Measurements from ENCODE around the gene TMED10.
"Not testable (repeated sequence)": the region's sequence is repeated elsewhere in the genome, so short reads cannot be mapped to it uniquely, and the experiment has no call there.

Gene TMED10

DNA sequence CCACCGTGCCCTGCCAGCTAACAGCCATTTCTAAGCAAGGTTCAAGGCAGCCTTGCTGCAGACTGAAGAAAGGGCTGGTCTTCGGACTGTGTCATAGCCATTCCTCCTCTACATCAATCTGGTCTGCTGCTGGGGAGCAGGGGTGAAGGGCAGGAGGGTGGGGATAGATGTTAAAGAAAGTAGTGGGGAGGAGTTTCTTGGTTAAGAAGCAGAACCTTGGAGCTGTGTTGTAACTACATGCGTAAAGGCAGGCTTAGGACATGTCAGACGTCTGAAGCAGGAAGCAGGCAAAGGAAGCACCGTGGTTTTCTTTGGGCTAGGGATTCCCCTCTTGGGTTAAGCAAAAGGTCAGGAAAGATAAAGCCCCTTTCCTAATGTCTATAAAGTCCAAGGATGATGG, 31.5 kb downstream of the TMED10 start:
- TF ChIP-seq JUND (IDR thresholded peaks at IDR 0.05; ENCODE audit: low read depth), result no peak
- in situ Hi-C loops (cut with HindIII; ENCODE audit: low pct_unique_long_range_greater_than_20kb, low sequenced_read_pairs), result no loop called here
- DNase-seq (ENCODE audit: low read depth in 1 of 2, low spot score in 1 of 2), result no peak

DNA sequence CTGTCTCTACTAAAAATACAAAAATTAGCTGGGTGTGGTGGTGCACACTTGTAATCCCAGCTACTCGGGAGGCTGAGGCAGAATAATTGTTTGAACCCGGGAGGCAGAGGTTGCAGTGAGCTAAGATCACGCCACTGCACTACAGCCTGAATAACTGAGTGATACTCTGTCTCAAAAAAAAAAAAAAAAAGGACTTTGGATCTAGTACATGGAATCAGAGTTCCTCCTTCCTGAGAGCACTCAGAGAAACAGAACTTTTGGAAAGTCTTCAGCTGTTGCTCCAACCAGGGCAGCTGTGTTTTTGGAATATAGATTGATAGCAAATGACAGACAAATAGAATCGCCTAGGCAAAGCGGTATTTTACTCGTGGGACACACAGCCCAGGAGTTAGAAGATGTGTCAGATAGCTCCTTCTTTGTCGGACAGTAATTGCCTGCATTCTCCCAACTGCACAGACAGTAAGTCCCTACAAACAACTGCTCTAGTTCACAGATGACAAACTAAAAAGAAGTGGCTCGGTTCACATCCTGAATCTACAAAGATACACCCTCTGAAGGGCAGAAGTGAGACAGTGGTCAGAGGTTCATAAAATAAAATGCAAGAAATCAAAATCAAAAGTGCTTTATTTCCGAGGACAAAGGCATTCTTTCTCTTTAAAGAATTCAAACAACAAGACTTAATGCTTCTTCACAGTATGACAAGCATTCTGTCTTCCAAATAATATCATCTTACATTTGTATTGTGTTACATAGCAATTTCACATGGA, 32.5 kb downstream of the TMED10 start:
- no peak for TF ChIP-seq JUND (IDR thresholded peaks at IDR 0.05; ENCODE audit: low read depth)
- no peak for DNase-seq (ENCODE audit: low read depth in 1 of 2, low spot score in 1 of 2)
- in situ Hi-C loops (cut with HindIII; ENCODE audit: low pct_unique_long_range_greater_than_20kb, low sequenced_read_pairs), result no loop called here

DNA sequence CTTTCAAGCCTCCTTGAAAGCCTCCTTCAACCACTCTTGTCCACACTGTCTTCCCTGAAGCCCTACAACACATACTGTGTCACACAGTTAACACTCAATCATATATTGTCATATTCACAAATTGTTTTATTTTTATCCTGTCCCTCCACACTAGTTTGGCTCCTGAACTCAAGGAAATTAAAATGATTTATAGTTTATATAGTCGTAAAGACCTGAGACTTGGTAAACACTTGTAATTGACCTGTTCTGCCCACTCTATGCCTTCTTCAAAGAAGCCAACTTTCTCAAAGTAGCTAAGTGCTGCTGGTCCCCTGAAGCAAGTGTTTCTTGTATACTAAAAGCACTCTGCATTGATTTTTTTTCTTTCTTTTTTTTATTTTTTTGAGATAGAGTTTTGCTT, 33.9 kb downstream of the TMED10 start:
- no peak for TF ChIP-seq JUND (IDR thresholded peaks at IDR 0.05; ENCODE audit: low read depth)
- in situ Hi-C loops (cut with HindIII; ENCODE audit: low pct_unique_long_range_greater_than_20kb, low sequenced_read_pairs), result no loop called here
- DNase-seq (ENCODE audit: low read depth in 1 of 2, low spot score in 1 of 2), result no peak

DNA sequence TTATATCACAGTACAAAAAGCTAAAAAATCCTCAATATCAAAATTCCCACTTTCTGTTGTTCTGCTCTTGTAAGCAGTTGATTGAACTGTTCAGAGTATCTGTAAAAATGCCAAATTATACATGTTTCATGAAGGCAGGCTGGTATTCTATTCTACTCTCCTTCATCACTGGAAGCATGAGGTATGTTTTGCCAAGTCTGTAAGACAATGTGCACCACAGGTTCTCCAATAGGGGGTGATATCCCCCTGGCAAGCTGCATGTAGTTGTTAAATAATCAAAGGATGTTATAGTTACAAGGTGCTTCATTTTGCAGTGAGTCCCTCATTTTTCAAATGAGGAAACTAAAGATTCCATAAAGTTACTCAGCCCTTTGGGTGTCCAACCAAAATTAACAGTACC, 34.4 kb downstream of the TMED10 start:
- in situ Hi-C loops (cut with HindIII; ENCODE audit: low pct_unique_long_range_greater_than_20kb, low sequenced_read_pairs), result no loop called here
- DNase-seq (ENCODE audit: low read depth in 1 of 2, low spot score in 1 of 2), result peak in 1 of 2 experiments; percentile 66
- no peak for TF ChIP-seq JUND (IDR thresholded peaks at IDR 0.05; ENCODE audit: low read depth)

DNA sequence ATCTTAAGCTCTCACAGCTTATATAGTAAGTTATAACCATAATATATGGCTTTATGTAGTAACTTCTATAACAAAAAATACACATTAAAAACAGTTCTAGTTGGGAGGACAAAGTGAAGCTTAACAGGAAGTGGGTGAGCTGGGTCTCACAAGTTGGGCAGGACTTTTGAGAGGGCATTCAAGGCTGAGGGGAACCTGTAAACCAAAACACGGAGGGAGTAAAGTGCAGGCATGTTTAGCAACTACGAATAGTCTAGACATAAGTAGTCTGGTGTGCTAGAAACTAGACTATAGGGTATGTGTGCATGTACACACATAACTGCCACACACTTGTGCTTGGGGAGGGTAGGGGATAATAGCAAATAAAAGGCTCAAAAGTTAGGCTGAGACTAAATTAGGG, 35.4 kb downstream of the TMED10 start:
- DNase-seq (ENCODE audit: low read depth in 1 of 2, low spot score in 1 of 2), result no peak
- in situ Hi-C loops (cut with HindIII; ENCODE audit: low pct_unique_long_range_greater_than_20kb, low sequenced_read_pairs), result no loop called here
- no peak for TF ChIP-seq JUND (IDR thresholded peaks at IDR 0.05; ENCODE audit: low read depth)

DNA sequence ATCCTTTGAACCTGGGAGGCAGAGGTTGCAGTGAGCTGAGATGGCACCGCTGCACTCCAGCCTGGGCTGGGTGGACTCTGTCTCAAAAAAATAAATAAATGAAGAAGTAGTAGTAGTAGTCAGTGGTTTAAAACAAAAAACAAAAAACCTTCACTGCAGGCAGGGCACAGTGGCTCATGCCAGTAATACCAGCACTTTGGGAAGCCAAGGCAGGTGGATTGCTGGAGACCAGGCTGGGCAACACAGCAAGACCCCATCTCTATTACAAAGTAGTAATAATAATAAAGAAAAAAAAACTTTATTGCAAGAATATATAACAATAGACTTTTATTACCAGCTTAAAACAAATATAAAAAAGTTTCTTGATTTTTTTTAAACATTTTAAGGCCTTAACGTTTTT, 35.8 kb downstream of the TMED10 start:
- no peak for TF ChIP-seq JUND (IDR thresholded peaks at IDR 0.05; ENCODE audit: low read depth)
- DNase-seq (ENCODE audit: low read depth in 1 of 2, low spot score in 1 of 2), result no peak
- in situ Hi-C loops (cut with HindIII; ENCODE audit: low pct_unique_long_range_greater_than_20kb, low sequenced_read_pairs), result no loop called here

DNA sequence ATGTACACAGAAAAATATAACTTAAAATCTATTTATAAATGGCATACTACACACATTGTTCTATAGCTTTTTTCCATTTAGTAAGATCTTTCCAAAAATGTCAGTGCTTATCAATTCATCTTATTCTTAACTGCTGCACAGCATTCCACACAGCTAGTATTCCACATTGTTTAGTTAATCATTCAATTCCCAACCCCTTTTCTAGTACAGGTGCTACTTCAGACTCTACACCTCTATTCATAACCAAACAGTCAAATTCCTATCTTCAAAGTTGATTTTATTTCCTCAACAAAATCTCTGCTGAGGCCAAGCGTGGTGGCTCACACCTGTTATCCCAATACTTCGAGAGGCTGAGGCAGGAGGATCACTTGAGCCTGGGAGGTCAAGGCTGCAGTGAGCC, 37.2 kb downstream of the TMED10 start:
- in situ Hi-C loops (cut with HindIII; ENCODE audit: low pct_unique_long_range_greater_than_20kb, low sequenced_read_pairs), result no loop called here
- no peak for DNase-seq (ENCODE audit: low read depth in 1 of 2, low spot score in 1 of 2)
- no peak for TF ChIP-seq JUND (IDR thresholded peaks at IDR 0.05; ENCODE audit: low read depth)

DNA sequence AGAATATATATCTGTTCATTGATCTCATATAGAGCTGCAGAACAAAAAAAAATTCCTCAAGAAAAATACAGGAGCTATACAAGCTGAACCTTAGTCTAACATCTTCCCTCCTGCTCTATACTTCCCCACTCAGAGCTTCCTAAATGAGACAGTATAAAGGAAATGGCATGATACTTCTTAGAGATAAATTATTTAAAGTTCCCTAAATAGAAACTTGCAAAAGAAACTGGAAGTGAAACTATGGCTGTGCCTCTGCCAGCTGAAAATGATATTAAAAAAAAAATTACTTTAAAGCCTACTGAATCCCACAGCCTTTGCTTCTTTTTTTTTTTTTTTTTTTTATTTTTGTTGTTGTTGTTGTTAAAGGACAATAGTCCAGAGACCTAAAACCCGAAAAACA, 37.9 kb downstream of the TMED10 start:
- in situ Hi-C loops (cut with HindIII; ENCODE audit: low pct_unique_long_range_greater_than_20kb, low sequenced_read_pairs), result no loop called here

DNA sequence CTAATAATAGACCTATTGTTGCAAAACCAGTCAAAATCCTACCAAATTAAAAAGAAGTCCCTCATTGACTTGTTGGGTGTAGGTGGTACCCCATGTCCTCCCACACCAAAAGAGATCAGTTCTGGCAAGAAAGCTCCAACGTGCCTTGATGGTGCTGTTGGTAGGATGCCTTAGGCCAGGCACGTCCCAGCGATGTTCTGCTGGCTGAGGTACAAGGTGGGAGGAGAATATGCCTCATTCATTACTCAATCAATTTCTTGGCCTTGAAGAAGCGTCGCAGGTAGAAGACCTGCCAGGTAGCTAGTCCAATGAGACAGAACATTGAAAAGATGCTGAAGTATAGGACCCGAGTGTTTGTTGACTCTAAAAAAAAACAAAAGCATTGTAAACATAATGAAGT, 41.8 kb downstream of the TMED10 start:
- in situ Hi-C loops (cut with HindIII; ENCODE audit: low pct_unique_long_range_greater_than_20kb, low sequenced_read_pairs), result no loop called here
- DNase-seq (ENCODE audit: low read depth in 1 of 2, low spot score in 1 of 2), result no peak
- TF ChIP-seq JUND (IDR thresholded peaks at IDR 0.05; ENCODE audit: low read depth), result no peak

More for the DNA sequence above, 37.9 kb downstream of the TMED10 start:
- TF ChIP-seq JUND (IDR thresholded peaks at IDR 0.05; ENCODE audit: low read depth), result no peak
- no peak for DNase-seq (ENCODE audit: low read depth in 1 of 2, low spot score in 1 of 2)

DNA sequence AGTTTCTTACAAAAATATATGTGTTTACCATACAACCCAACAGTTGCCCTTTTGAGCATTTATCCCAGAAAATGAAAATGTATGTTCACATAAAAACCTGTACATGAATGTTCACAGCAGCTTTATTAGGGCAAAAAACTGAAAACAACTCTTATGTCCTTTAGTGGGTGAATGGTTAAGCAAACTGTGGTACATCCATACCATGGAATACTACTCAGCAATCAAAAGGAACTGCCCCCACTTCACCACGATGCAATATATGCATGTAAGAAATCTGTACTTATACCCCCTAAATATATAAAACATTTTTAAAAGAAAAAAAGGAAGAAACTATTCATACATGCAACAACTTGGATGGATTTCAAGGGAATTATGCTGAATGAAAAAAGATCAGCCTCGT, 42.8 kb downstream of the TMED10 start:
- TF ChIP-seq JUND (IDR thresholded peaks at IDR 0.05; ENCODE audit: low read depth), result no peak
- DNase-seq (ENCODE audit: low read depth in 1 of 2, low spot score in 1 of 2), result no peak
- in situ Hi-C loops (cut with HindIII; ENCODE audit: low pct_unique_long_range_greater_than_20kb, low sequenced_read_pairs), result no loop called here

DNA sequence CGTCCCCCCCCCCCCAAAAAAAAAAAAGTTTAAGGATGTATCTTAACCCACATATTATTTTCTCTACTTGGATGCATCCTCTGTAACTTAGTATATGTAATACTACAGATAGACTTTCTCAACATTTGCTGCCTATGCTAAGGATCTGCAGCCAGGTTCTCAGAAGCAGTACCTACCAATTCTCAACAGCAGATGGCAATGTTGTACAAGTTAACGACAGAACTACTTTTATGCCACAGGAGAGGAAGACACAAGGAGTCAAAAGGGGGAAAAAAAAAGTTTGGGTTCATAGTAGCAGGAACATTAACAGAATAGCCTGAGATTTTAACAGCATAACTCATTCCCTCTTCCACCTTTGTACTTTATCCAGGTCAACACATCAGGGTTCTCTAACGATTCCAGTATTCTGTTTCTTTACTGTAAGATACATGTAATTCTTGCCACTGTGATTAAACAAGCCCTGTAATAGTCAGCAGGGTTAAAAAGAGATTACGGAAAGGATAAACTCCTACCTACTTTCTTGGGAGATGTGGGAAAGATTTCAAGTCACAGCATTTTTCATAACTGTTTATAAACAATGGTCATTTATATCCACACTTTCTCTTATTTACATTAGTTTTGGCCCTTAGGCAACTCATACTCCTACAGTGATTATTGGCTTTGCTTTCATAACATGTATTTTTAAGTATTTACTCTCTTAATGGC, 43.9 kb downstream of the TMED10 start:
- TF ChIP-seq JUND (IDR thresholded peaks at IDR 0.05; ENCODE audit: low read depth), result no peak
- DNase-seq (ENCODE audit: low read depth in 1 of 2, low spot score in 1 of 2), result peak in 1 of 2 experiments; percentile 88
- in situ Hi-C loops (cut with HindIII; ENCODE audit: low pct_unique_long_range_greater_than_20kb, low sequenced_read_pairs), result no loop called here

DNA sequence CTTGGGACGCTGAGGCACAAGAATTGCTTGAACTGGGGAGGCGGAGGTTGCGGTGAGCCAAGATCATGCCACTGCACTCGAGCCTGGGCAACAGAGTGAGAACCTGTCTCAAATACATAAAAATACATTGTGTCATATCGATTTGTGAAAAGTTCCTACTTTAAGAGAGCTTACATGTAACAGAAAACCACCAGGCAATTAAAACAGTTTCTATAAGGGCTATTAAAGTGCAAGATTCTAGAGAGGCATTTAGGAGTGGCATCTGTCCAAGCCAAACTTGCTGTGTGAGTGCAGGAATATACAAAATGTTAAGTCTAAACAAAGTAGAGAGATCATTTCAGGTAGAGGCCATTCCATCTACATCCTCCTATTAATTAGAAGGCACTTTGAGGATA, 47.8 kb downstream of the TMED10 start:
- no peak for DNase-seq (ENCODE audit: low read depth in 1 of 2, low spot score in 1 of 2)
- no peak for TF ChIP-seq JUND (IDR thresholded peaks at IDR 0.05; ENCODE audit: low read depth)
- in situ Hi-C loops (cut with HindIII; ENCODE audit: low pct_unique_long_range_greater_than_20kb, low sequenced_read_pairs), result no loop called here

DNA sequence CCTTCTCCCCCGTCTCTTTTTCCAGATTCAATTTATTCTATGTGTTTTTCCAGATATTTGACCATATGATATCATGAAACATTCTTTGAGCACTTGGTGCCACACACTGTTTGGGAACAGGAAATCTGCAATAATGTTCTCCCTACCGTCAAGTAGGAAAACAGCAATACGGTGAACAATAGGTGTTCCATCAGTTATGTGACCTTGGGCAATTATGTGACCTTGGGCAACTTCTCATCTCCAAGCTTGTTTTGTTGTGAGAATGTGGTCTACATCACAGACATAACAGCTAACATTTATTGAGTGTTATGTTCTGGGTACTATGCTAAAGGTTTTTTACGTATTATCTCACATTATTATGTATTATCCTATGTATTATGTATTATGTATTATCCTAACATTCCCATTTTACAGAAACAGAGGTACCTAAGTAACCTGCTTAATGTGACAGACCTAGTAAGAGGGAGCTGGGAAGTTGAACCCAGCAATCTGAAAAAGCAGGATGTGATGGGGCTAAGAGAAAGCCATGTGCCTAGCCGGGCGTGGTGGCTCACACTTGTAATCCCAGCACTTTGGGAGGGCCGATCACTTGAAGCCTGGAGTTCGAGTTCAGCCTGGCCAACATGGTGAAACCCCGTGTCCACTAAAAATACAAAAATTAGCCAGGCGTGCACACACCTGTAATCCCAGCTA, 48.4 kb downstream of the TMED10 start:
- TF ChIP-seq JUND (IDR thresholded peaks at IDR 0.05; ENCODE audit: low read depth), result no peak
- in situ Hi-C loops (cut with HindIII; ENCODE audit: low pct_unique_long_range_greater_than_20kb, low sequenced_read_pairs), result no loop called here
- no peak for DNase-seq (ENCODE audit: low read depth in 1 of 2, low spot score in 1 of 2)

DNA sequence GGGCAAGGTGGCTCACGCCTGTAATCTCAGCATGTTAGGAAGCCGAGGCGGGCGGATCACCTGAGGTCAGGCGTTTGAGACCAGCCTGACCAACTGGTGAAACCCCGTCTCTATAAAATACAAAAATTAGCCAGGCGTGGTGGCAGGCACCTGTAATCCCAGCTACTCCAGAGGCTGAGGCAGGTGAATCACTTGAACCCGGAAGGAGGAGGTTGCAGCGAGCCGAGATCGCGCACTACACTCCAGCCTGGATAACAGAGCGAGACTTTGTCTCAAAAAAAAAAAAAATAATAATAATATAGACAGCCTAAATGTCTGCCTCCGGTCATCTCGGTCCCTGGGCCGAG, 49.0 kb downstream of the TMED10 start:
- in situ Hi-C loops (cut with HindIII; ENCODE audit: low pct_unique_long_range_greater_than_20kb, low sequenced_read_pairs); DNase-seq (ENCODE audit: low read depth in 1 of 2, low spot score in 1 of 2): not testable (repeated sequence)

Measured in T47D (cell line).